IMR-90 (cell line): Measurements from ENCODE around the gene PRPS1. TPM values are rescaled to one million over a fixed set of nuclear protein-coding genes. Genes with fewer than 3 reads are reported as not detected.

ENCODE experiments used
- ATAC-seq: fragments of 200-7000 bp; cut with Tn5 transposase; 2 replicates; pipeline ENCODE4 v1.9.1; 2020; ENCODE audit warnings: low read depth, mild to moderate bottlenecking, moderate library complexity
- BruUV-seq: library from RNA; stranded (reverse); fragments of 400-500 nt; replicated peaks from 2 replicates; lab custom pipeline; 2021; lab: Mats Ljungman, UMichigan
- CTCF ChIA-PET: fragments of 300-600 bp; formaldehyde crosslinking; extraction: SDS; loops from one replicate; lab custom pipeline; 2021; ENCODE audit warnings: antibody characterized with exemption; lab: Yijun Ruan, JAX
- POLR2A ChIA-PET: fragments of 300-600 bp; sonication (Branson Sonifier 250); formaldehyde crosslinking; loops from one replicate; lab custom pipeline; 2022; ENCODE audit warnings: antibody characterized with exemption; ENCODE audit not compliant: unreplicated experiment; lab: Charles Lee
- DNase-seq: peaks from one replicate; pipeline ENCODE4 v3.0.0; 2013
- H2AFZ ChIP-seq: replicated peaks from 2 replicates; pipeline ENCODE3; 2013; ENCODE audit warnings: low read length, mild to moderate bottlenecking; ENCODE audit not compliant: poor library complexity
- H2AK5ac ChIP-seq: 2 replicates; pipeline ENCODE4 v1.6.1; 2013; ENCODE audit warnings: low read depth, low read length, inconsistent platforms
- H2AK9ac ChIP-seq: replicated peaks from 2 replicates; pipeline ENCODE3; 2013; ENCODE audit warnings: mild to moderate bottlenecking, low read depth, low read length, moderate library complexity; ENCODE audit not compliant: poor library complexity
- H2BK120ac ChIP-seq: 2 replicates; pipeline ENCODE4 v1.6.1; 2013; ENCODE audit warnings: low read depth, low read length, inconsistent platforms
- H2BK15ac ChIP-seq: 3 replicates; pipeline ENCODE4 v1.6.1; 2013; ENCODE audit warnings: low read depth, low read length, inconsistent platforms
- H2BK20ac ChIP-seq: 2 replicates; pipeline ENCODE4 v1.6.1; 2013; ENCODE audit warnings: low read depth, mild to moderate bottlenecking, inconsistent platforms, low read length, moderate library complexity
- H2BK5ac ChIP-seq: 2 replicates; pipeline ENCODE4 v1.6.1; 2013; ENCODE audit warnings: mild to moderate bottlenecking, low read depth, low read length, inconsistent platforms; ENCODE audit not compliant: poor library complexity, severe bottlenecking
- H3K14ac ChIP-seq: replicated peaks from 2 replicates; pipeline ENCODE4 v1.6.1; 2013; ENCODE audit warnings: low read depth, low read length, inconsistent platforms
- H3K18ac ChIP-seq: 2 replicates; pipeline ENCODE4 v1.6.1; 2013; ENCODE audit warnings: low read depth, low read length, control low read depth
- H3K23ac ChIP-seq: 2 replicates; pipeline ENCODE4 v1.6.1; 2013; ENCODE audit warnings: low read depth, low read length, inconsistent platforms
- H3K27ac ChIP-seq: 2 replicates; pipeline ENCODE4 v1.5.1; 2013; ENCODE audit warnings: mild to moderate bottlenecking, control low read depth, low read length; ENCODE audit not compliant: insufficient read depth
- H3K27me3 ChIP-seq: 2 replicates; pipeline ENCODE4 v1.6.1; 2013; ENCODE audit warnings: low read length; ENCODE audit not compliant: control insufficient read depth, insufficient read depth
- H3K36me3 ChIP-seq: 2 replicates; pipeline ENCODE4 v1.6.1; 2013; ENCODE audit warnings: low read length, mixed read lengths; ENCODE audit not compliant: control insufficient read depth, insufficient read depth
- H3K4ac ChIP-seq: 2 replicates; pipeline ENCODE4 v1.6.1; 2013; ENCODE audit warnings: low read depth, low read length, inconsistent platforms
- H3K4me1 ChIP-seq: 2 replicates; pipeline ENCODE4 v1.6.1; 2013; ENCODE audit warnings: low read length, mixed read lengths; ENCODE audit not compliant: control insufficient read depth, insufficient read depth
- H3K4me2 ChIP-seq: 2 replicates; pipeline ENCODE4 v1.6.1; 2013; ENCODE audit warnings: low read depth, mild to moderate bottlenecking, control low read depth, low read length, moderate library complexity
- H3K4me3 ChIP-seq: 2 replicates; pipeline ENCODE4 v1.5.1; 2013; ENCODE audit warnings: low read depth, mild to moderate bottlenecking, control low read depth, low read length, moderate library complexity; ENCODE audit not compliant: insufficient read depth
- H3K56ac ChIP-seq: 2 replicates; pipeline ENCODE4 v1.6.1; 2013; ENCODE audit warnings: low read length, inconsistent platforms; ENCODE audit not compliant: insufficient read depth; ENCODE audit errors: extremely low read depth
- H3K79me1 ChIP-seq, 2 experiments: 2 replicates each; pipeline ENCODE4 v1.6.1; 2013; ENCODE audit warnings: low read length in 2 of 2, inconsistent platforms in 1 of 2, low read depth in 1 of 2
- H3K9ac ChIP-seq: 2 replicates; pipeline ENCODE4 v1.6.1; 2013; ENCODE audit warnings: low read depth, low read length, control low read depth
- H3K9me1 ChIP-seq: 2 replicates; pipeline ENCODE4 v1.6.1; 2013; ENCODE audit warnings: low read length, inconsistent platforms; ENCODE audit not compliant: insufficient read depth
- H3K9me3 ChIP-seq: 2 replicates; pipeline ENCODE4 v1.6.1; 2013; ENCODE audit warnings: low read length; ENCODE audit not compliant: control insufficient read depth, insufficient read depth
- H4K20me1 ChIP-seq: 2 replicates; pipeline ENCODE4 v1.6.1; 2013; ENCODE audit warnings: low read length, inconsistent platforms; ENCODE audit not compliant: insufficient read depth
- H4K5ac ChIP-seq: 2 replicates; pipeline ENCODE4 v1.6.1; 2013; ENCODE audit warnings: mild to moderate bottlenecking, low read depth, low read length, control low read depth
- H4K8ac ChIP-seq, 2 experiments: 2 replicates each; pipeline ENCODE4 v1.6.1; 2013; ENCODE audit warnings: low read depth in 2 of 2, low read length in 2 of 2, control low read depth in 1 of 2, inconsistent platforms in 1 of 2
- H4K91ac ChIP-seq: 2 replicates; pipeline ENCODE4 v1.6.1; 2013; ENCODE audit warnings: low read depth, low read length, inconsistent platforms; ENCODE audit not compliant: insufficient read depth
- MAZ ChIP-seq: IDR thresholded peaks from 2 replicates; pipeline ENCODE4 v1.6.1; 2012; ENCODE audit warnings: low read depth, mild to moderate bottlenecking, low read length, improper control_type of control experiment, moderate library complexity, borderline replicate concordance
- NFE2L2 ChIP-seq: fragments of 150-350 bp; IDR thresholded peaks from 2 replicates; pipeline ENCODE4 v1.6.1; 2016; ENCODE audit warnings: low read depth, mild to moderate bottlenecking, low read length
- POLR2A ChIP-seq: IDR thresholded peaks from 2 replicates; pipeline ENCODE4 v1.6.1; 2012; ENCODE audit warnings: mild to moderate bottlenecking, low read depth, low read length
- WGBS, 2 experiments: methylation state at CpG; one replicate each; pipeline versions ENCODE4 v1.1.5 to v1.1.7; 2013; ENCODE audit warnings: missing lambda C conversion rate in 2 of 2; ENCODE audit not compliant: insufficient read length in 1 of 2; ENCODE audit errors: extremely low coverage in 2 of 2; 5-methylcytosine and 5-hydroxymethylcytosine counted together
- dilution Hi-C: fragments of 300-500 bp; cut with HindIII; formaldehyde crosslinking; loops from one replicate; pipeline ENCODE4 v1.14.3; 2018; ENCODE audit warnings: low sequenced_read_pairs; ENCODE audit not compliant: unreplicated experiment
- in situ Hi-C: fragments of 300-500 bp; cut with MboI; formaldehyde crosslinking; loops from 3 replicates; pipeline ENCODE4 v1.14.3; 2019; ENCODE audit warnings: low sequenced_read_pairs, inconsistent platforms, mixed read lengths
- intact Hi-C: fragments of 100-400 bp; cut with micrococcal nuclease; formaldehyde crosslinking; loops from 2 replicates; pipeline ENCODE4 v1.10.0; 2022
- polyA plus RNA-seq, 3 experiments: library from polyadenylated mRNA; depleted of rRNA; stranded (reverse); fragments of >200 nt; gene quantifications; 2 replicates each; pipeline ENCODE4 v1.2.3, GENCODE V29; 2012; ENCODE audit warnings: low replicate concordance in 1 of 3
- total RNA-seq: library from RNA; depleted of rRNA; stranded (reverse); fragments of >200 nt; gene quantifications from 2 replicates; pipeline ENCODE4 v1.2.3, GENCODE V29; 2012
- TF ChIP-seq, protein P1 (sequence below): conservative IDR thresholded peaks from 2 replicates; pipeline ENCODE4 v1.5.1; 2012; ENCODE audit warnings: mild to moderate bottlenecking, low read depth, low read length, improper control_type of control experiment
- TF ChIP-seq, protein P2 (sequence below): fragments of 150-350 bp; IDR thresholded peaks from 2 replicates; pipeline ENCODE4 v1.6.1; 2017; ENCODE audit warnings: mild to moderate bottlenecking, antibody characterized with exemption, low read length, low read depth
- TF ChIP-seq, protein P3 (sequence below): fragments of 150-350 bp; IDR thresholded peaks from 2 replicates; pipeline ENCODE4 v1.6.1; 2016; ENCODE audit warnings: low read depth, mild to moderate bottlenecking, low read length, moderate library complexity, borderline replicate concordance

PRPS1 gene
- total and polyA plus RNA-seq, 2 of the 4 experiments (the other 2 are of a cell fraction), result 118 to 137 TPM

DNA sequence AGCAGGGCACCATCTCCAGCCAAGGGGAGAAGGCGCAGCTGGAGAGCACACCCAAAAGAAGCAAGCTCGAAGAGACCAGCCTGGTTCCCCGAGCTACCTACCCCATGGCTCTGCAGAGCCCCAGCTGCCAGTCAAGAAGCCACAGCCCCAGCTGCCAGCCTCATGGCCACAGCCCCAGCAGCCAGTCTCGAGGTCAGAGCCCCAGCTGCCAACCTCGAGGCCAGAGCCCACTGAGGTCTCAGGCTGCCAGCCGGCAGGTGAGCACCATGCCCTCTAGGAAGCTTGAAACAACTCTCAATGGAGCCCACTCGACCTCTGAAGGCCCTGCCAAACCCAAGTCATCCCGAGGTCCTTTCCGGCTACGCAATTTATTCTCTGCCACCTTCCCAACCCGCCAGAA is 27.0 kb upstream of the PRPS1 start:
- Histone ChIP-seq H2BK5ac (no peak overlapping the region), H4K5ac (no peak overlapping the region), H3K4ac (no peak overlapping the region), H2BK120ac (no peak overlapping the region), H3K36me3 (no peaks in the 10 kb centered on the region), H3K4me2 (no peak overlapping the region), H3K4me1 (no peaks in the 10 kb centered on the region), H4K8ac (no peak overlapping the region), H2AK5ac (no peak overlapping the region), H4K91ac (no peak overlapping the region), H3K79me1 (no peaks in the 10 kb centered on the region), H3K9me1 (no peaks in the 10 kb centered on the region), H2BK20ac (no peak overlapping the region), H3K4me3 (no peak overlapping the region), H3K23ac (no peak overlapping the region), H4K20me1 (no peaks in the 10 kb centered on the region), H3K27me3 (no peaks in the 10 kb centered on the region; the same call in 1 of the 2 replicates), H3K27ac (no peak overlapping the region), H3K18ac (no peak overlapping the region), H3K9ac (no peak overlapping the region), H2BK15ac (no peak overlapping the region), H3K56ac (no peak overlapping the region), H3K9me3 (no peaks in the 10 kb centered on the region), H2AK9ac (no peak overlapping the region), H2AFZ (no peak overlapping the region), H3K14ac (no peak overlapping the region)
- ChIA-PET CTCF (no interaction called here), POLR2A (no interaction called here)
- TF ChIP-seq, protein P1, sequence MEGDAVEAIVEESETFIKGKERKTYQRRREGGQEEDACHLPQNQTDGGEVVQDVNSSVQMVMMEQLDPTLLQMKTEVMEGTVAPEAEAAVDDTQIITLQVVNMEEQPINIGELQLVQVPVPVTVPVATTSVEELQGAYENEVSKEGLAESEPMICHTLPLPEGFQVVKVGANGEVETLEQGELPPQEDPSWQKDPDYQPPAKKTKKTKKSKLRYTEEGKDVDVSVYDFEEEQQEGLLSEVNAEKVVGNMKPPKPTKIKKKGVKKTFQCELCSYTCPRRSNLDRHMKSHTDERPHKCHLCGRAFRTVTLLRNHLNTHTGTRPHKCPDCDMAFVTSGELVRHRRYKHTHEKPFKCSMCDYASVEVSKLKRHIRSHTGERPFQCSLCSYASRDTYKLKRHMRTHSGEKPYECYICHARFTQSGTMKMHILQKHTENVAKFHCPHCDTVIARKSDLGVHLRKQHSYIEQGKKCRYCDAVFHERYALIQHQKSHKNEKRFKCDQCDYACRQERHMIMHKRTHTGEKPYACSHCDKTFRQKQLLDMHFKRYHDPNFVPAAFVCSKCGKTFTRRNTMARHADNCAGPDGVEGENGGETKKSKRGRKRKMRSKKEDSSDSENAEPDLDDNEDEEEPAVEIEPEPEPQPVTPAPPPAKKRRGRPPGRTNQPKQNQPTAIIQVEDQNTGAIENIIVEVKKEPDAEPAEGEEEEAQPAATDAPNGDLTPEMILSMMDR, result no peak
- TF ChIP-seq MAZ, result no peak
- no peak for TF ChIP-seq POLR2A
- TF ChIP-seq, protein P2, sequence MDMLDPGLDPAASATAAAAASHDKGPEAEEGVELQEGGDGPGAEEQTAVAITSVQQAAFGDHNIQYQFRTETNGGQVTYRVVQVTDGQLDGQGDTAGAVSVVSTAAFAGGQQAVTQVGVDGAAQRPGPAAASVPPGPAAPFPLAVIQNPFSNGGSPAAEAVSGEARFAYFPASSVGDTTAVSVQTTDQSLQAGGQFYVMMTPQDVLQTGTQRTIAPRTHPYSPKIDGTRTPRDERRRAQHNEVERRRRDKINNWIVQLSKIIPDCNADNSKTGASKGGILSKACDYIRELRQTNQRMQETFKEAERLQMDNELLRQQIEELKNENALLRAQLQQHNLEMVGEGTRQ, result no peak
- TF ChIP-seq NFE2L2, result no peak
- TF ChIP-seq, protein P3, sequence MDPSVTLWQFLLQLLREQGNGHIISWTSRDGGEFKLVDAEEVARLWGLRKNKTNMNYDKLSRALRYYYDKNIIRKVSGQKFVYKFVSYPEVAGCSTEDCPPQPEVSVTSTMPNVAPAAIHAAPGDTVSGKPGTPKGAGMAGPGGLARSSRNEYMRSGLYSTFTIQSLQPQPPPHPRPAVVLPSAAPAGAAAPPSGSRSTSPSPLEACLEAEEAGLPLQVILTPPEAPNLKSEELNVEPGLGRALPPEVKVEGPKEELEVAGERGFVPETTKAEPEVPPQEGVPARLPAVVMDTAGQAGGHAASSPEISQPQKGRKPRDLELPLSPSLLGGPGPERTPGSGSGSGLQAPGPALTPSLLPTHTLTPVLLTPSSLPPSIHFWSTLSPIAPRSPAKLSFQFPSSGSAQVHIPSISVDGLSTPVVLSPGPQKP, result no peak
- dilution Hi-C loops, result no loop called here
- WGBS, 2 experiments, result 65% methylated on average over 4 of the region's 11 CpGs; no CpG with 5 or more reads in 1 of the 2 experiments
- DNase-seq (no peak), ATAC-seq (no peak)
- in situ Hi-C loops, result no loop called here
- intact Hi-C loops, result no loop called here
- no TSS peak for BruUV-seq
